HEK293T (cell line): Measurements from ENCODE around the gene INSL3.

Source experiments
- ARNT ChIP-seq: fragments of 450-650 bp; IDR thresholded peaks from 2 replicates; pipeline ENCODE4 v1.6.1; 2017; ENCODE audit warnings: mild to moderate bottlenecking
- CTBP1 ChIP-seq: fragments of 450-650 bp; IDR thresholded peaks from 2 replicates; pipeline ENCODE4 v1.6.1; 2016; ENCODE audit warnings: borderline replicate concordance
- FOXA1 ChIP-seq: fragments of 450-650 bp; IDR thresholded peaks from 2 replicates; pipeline ENCODE4 v1.6.1; 2016; ENCODE audit warnings: mild to moderate bottlenecking
- FOXK2 ChIP-seq: fragments of 450-650 bp; IDR thresholded peaks from 2 replicates; pipeline ENCODE4 v1.6.1; 2016; ENCODE audit warnings: mild to moderate bottlenecking
- FOXM1 ChIP-seq: fragments of 450-650 bp; IDR thresholded peaks from 2 replicates; pipeline ENCODE4 v1.6.1; 2017; ENCODE audit warnings: mild to moderate bottlenecking, borderline replicate concordance
- LEF1 ChIP-seq: fragments of 450-650 bp; IDR thresholded peaks from 2 replicates; pipeline ENCODE4 v1.6.1; 2017; ENCODE audit warnings: mild to moderate bottlenecking, borderline replicate concordance
- NFRKB ChIP-seq: fragments of 450-650 bp; IDR thresholded peaks from 2 replicates; pipeline ENCODE4 v1.6.1; 2016; ENCODE audit warnings: mild to moderate bottlenecking, moderate library complexity
- SP1 ChIP-seq: fragments of 450-650 bp; IDR thresholded peaks from 2 replicates; pipeline ENCODE4 v1.6.1; 2017

DNA sequence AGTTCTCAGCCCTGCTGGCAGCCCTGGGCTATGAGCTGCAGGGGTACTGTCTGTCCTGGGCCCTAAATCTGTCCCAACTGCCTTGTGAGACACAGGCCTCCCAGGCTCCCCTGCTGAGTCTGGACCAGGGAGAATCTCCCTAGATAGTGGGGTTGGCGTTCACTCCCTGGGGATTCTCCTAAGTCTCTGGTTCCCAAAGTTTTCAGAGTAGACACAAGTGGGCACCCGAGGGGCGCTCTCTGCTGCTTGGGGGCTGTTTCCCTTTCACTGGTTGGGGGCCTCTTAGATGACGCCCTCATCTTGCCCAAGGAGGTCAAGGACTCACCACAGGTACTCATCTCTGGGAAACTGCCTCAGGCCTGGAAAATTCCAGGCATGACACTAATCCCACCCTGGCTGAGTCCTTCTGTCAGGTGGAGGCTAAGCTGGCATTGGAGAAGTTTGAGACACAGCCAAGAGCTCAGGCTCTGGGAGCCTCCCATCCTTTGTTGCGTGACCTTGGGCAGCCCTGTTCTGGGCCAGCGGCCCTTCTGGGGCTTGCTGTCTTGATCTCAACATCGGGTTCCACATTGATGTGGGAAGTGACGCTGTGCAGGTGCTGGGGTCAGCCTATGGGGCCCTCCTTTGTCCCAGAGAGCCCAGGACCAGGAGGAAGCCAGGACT, 42.3 kb upstream of the INSL3 start:
- TF ChIP-seq LEF1 (no peak), FOXA1 (no peak), FOXK2 (no peak), SP1 (no peak), NFRKB (no peak), ARNT (no peak), FOXM1 (no peak), CTBP1 (no peak)
